ENCODE measurements around the gene FAM229A.

FAM229A gene

DNA sequence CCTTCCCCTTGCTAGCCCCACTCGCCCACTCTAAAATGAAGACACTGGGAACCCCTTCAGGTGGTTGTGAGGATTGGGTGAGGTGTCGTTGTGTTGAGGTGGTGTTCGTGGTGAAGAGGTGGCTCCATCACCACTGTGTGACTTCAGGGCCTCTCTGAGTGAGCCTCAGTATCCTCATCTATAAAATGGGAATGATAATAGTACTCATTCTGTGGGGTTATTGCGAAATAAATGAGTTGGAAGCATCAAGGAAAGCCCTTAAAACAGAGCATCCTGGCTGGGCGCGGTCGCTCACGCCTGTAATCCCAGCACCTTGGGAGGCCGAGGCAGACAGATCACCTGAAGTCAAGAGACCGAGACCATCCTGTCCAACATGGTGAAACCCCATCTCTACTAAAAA is 19.6 kb downstream of the FAM229A start:
- Histone ChIP-seq H3K4me1 (ENCODE audit: control insufficient read depth, insufficient read depth, low read length) (no peaks in the 10 kb centered on the region), H3K27me3 (ENCODE audit: control insufficient read depth, insufficient read depth, low read length) (no peaks in the 10 kb centered on the region)

GRCh38 chr1:32341971-32342370 is 20.3 kb downstream of the FAM229A start:
- Histone ChIP-seq H3K4me2 (ENCODE audit: low read length) (no peak overlapping the region), H3K27me3 (ENCODE audit: control insufficient read depth, insufficient read depth, low read length) (peaks cover 2% of the 10 kb centered on the region), H3K4me1 (ENCODE audit: control insufficient read depth, insufficient read depth, low read length) (no peaks in the 10 kb centered on the region)

More for the DNA sequence above, 19.6 kb downstream of the FAM229A start:
- no peaks in the 10 kb centered on the region for H3K9me3 ChIP-seq (replicated peaks; ENCODE audit: low read length)
- no peak overlapping the region for H3K4me2 ChIP-seq (ENCODE audit: low read length)
- H3K36me3 ChIP-seq (ENCODE audit: insufficient read depth, low read length), result no peaks in the 10 kb centered on the region
- H3K9ac ChIP-seq (ENCODE audit: low read depth, low read length), result no peak overlapping the region
- no peak overlapping the region for H3K4me3 ChIP-seq (ENCODE audit: low read length)

GRCh38 chr1:32341186-32341757 is 21.0 kb downstream of the FAM229A start:
- Histone ChIP-seq H3K36me3 (ENCODE audit: insufficient read depth, low read length) (no peaks in the 10 kb centered on the region), H3K4me3 (ENCODE audit: low read length) (no peak overlapping the region), H3K27me3 (ENCODE audit: control insufficient read depth, insufficient read depth, low read length) (peaks cover 3% of the 10 kb centered on the region), H3K9me3 (replicated peaks; ENCODE audit: low read length) (no peaks in the 10 kb centered on the region), H3K4me1 (ENCODE audit: control insufficient read depth, insufficient read depth, low read length) (no peaks in the 10 kb centered on the region), H3K9ac (ENCODE audit: low read depth, low read length) (no peak overlapping the region), H3K4me2 (ENCODE audit: low read length) (no peak overlapping the region)

More at GRCh38 chr1:32341971-32342370, 20.3 kb downstream of the FAM229A start:
- Histone ChIP-seq H3K9ac (ENCODE audit: low read depth, low read length) (no peak overlapping the region), H3K4me3 (ENCODE audit: low read length) (no peak overlapping the region), H3K9me3 (replicated peaks; ENCODE audit: low read length) (no peaks in the 10 kb centered on the region), H3K36me3 (ENCODE audit: insufficient read depth, low read length) (no peaks in the 10 kb centered on the region)

- H3K9ac ChIP-seq (ENCODE audit: low read depth, low read length), result no peak overlapping the region
- peaks cover 3% of the 10 kb centered on the region for H3K27me3 ChIP-seq (ENCODE audit: control insufficient read depth, insufficient read depth, low read length)
- no peak overlapping the region for H3K4me2 ChIP-seq (ENCODE audit: low read length)
- H3K9me3 ChIP-seq (replicated peaks; ENCODE audit: low read length), result no peaks in the 10 kb centered on the region
- no peak overlapping the region for H3K4me3 ChIP-seq (ENCODE audit: low read length)
- peaks cover 5% of the 10 kb centered on the region for H3K4me1 ChIP-seq (ENCODE audit: control insufficient read depth, insufficient read depth, low read length)
- peaks cover 2% of the 10 kb centered on the region for H3K36me3 ChIP-seq (ENCODE audit: insufficient read depth, low read length)
Measured at GRCh38 chr1:32339363-32339978, 22.8 kb downstream of the FAM229A start.

- H3K4me3 ChIP-seq (ENCODE audit: low read length), result no peak overlapping the region
- peaks cover 9% of the 10 kb centered on the region for H3K4me1 ChIP-seq (ENCODE audit: control insufficient read depth, insufficient read depth, low read length)
- no peak overlapping the region for H3K4me2 ChIP-seq (ENCODE audit: low read length)
Measured at GRCh38 chr1:32338637-32339145, 23.6 kb downstream of the FAM229A start.

GRCh38 chr1:32337855-32338636 is 24.2 kb downstream of the FAM229A start:
- Histone ChIP-seq H3K4me3 (ENCODE audit: low read length) (no peak overlapping the region), H3K9me3 (replicated peaks; ENCODE audit: low read length) (no peaks in the 10 kb centered on the region), H3K4me1 (ENCODE audit: control insufficient read depth, insufficient read depth, low read length) (peaks cover 9% of the 10 kb centered on the region)

More at GRCh38 chr1:32338637-32339145, 23.6 kb downstream of the FAM229A start:
- no peaks in the 10 kb centered on the region for H3K9me3 ChIP-seq (replicated peaks; ENCODE audit: low read length)
- no peak overlapping the region for H3K9ac ChIP-seq (ENCODE audit: low read depth, low read length)
- peaks cover 3% of the 10 kb centered on the region for H3K27me3 ChIP-seq (ENCODE audit: control insufficient read depth, insufficient read depth, low read length)
- H3K36me3 ChIP-seq (ENCODE audit: insufficient read depth, low read length), result peaks cover 9% of the 10 kb centered on the region

GRCh38 chr1:32336963-32337675 is 25.2 kb downstream of the FAM229A start:
- Histone ChIP-seq H3K4me3 (ENCODE audit: low read length) (no peak overlapping the region), H3K4me1 (ENCODE audit: control insufficient read depth, insufficient read depth, low read length) (peaks cover 9% of the 10 kb centered on the region), H3K27me3 (ENCODE audit: control insufficient read depth, insufficient read depth, low read length) (peaks cover 3% of the 10 kb centered on the region), H3K4me2 (ENCODE audit: low read length) (no peak overlapping the region), H3K36me3 (ENCODE audit: insufficient read depth, low read length) (peaks cover 19% of the 10 kb centered on the region), H3K9me3 (replicated peaks; ENCODE audit: low read length) (no peaks in the 10 kb centered on the region), H3K9ac (ENCODE audit: low read depth, low read length) (no peak overlapping the region)

More at GRCh38 chr1:32337855-32338636, 24.2 kb downstream of the FAM229A start:
- peaks cover 3% of the 10 kb centered on the region for H3K27me3 ChIP-seq (ENCODE audit: control insufficient read depth, insufficient read depth, low read length)
- peaks cover 13% of the 10 kb centered on the region for H3K36me3 ChIP-seq (ENCODE audit: insufficient read depth, low read length)
- H3K4me2 ChIP-seq (ENCODE audit: low read length), result no peak overlapping the region
- no peak overlapping the region for H3K9ac ChIP-seq (ENCODE audit: low read depth, low read length)

GRCh38 chr1:32336591-32336932 is 25.7 kb downstream of the FAM229A start:
- Histone ChIP-seq H3K4me3 (ENCODE audit: low read length) (peak overlapping the region; percentile 76), H3K4me1 (ENCODE audit: control insufficient read depth, insufficient read depth, low read length) (peaks cover 9% of the 10 kb centered on the region), H3K36me3 (ENCODE audit: insufficient read depth, low read length) (peaks cover 24% of the 10 kb centered on the region), H3K9me3 (replicated peaks; ENCODE audit: low read length) (no peaks in the 10 kb centered on the region), H3K9ac (ENCODE audit: low read depth, low read length) (no peak overlapping the region), H3K4me2 (ENCODE audit: low read length) (peak overlapping the region; percentile 91), H3K27me3 (ENCODE audit: control insufficient read depth, insufficient read depth, low read length) (peaks cover 3% of the 10 kb centered on the region)

DNA sequence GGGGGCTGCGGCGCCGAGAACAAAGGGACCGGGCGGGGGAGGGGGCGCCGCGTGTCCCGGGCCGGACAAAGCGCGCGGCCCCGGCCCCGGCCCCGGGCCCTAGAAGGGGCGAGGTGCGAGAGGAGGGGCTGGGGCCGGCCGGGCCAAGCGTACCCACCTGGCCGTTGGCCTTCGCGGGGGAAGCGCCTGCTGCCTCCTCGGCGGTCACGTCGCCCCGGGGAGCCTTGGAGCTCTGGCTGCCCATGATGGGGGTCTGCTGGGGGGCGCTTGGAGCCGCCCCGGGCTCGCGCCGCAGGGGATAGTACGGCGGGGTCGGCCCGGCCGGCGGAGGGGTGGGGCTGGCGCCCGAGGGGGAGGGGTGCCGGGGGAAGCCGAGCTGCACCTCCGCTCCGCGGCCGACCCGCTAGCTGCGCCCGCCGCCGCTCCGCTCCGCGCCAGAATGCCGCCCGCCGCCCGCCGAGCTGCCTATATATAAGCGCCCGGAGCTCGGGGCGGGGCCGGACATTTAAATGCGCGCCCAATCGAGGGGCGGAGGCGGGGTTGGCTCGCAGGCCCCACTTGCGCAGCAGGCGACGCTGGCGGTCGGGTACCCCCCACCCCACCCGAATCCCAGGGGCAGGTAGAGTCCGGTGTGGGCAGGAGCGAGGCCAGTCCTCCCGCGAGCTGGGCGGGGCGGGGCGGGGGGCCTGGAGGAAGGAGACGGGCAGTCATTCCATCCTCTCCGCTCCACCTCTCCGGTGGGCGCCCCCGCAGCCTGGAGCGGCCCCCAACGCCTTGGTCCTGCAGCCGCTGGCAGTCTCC is 26.3 kb downstream of the FAM229A start, which contains the start of gene MARCKSL1:
Gene MARCKSL1 (minus strand): TSS at position 444 of the 801 bp plus-strand sequence. CDS start 200 bp downstream, at position 244.
- Histone ChIP-seq H3K4me3 (ENCODE audit: low read length) (peak within 1 kb of the TSS; percentile 76), H3K4me1 (ENCODE audit: control insufficient read depth, insufficient read depth, low read length) (peaks cover 9% of the 10 kb centered on the region), H3K4me2 (ENCODE audit: low read length) (peak within 1 kb of the TSS; percentile 91), H3K27me3 (ENCODE audit: control insufficient read depth, insufficient read depth, low read length) (peaks cover 3% of the 10 kb centered on the region), H3K36me3 (ENCODE audit: insufficient read depth, low read length) (peaks cover 29% of the 10 kb centered on the region), H3K9ac (ENCODE audit: low read depth, low read length) (peak within 1 kb of the TSS; percentile 81), H3K9me3 (replicated peaks; ENCODE audit: low read length) (no peaks in the 10 kb centered on the region)

- H3K4me2 ChIP-seq (ENCODE audit: low read length), result peak overlapping the region; percentile 91
- no peaks in the 10 kb centered on the region for H3K9me3 ChIP-seq (replicated peaks; ENCODE audit: low read length)
- peak overlapping the region; percentile 76 for H3K4me3 ChIP-seq (ENCODE audit: low read length)
- peaks cover 34% of the 10 kb centered on the region for H3K36me3 ChIP-seq (ENCODE audit: insufficient read depth, low read length)
- H3K9ac ChIP-seq (ENCODE audit: low read depth, low read length), result peak overlapping the region; percentile 81
- H3K27me3 ChIP-seq (ENCODE audit: control insufficient read depth, insufficient read depth, low read length), result peaks cover 3% of the 10 kb centered on the region
- peaks cover 9% of the 10 kb centered on the region for H3K4me1 ChIP-seq (ENCODE audit: control insufficient read depth, insufficient read depth, low read length)
Measured at GRCh38 chr1:32335535-32335789, 26.8 kb downstream of the FAM229A start.
